Measurements from ENCODE around the gene RABGAP1L.

RABGAP1L gene

GRCh38 chr1:174991473-174991872 lies 832.2 kb downstream of the RABGAP1L start:
- no CpG with 5 or more reads among the region's 1 CpG for WGBS (ENCODE audit: insufficient coverage)
- POLR2A ChIA-PET, result no interaction called here
- Histone ChIP-seq H3K9me3 (ENCODE audit: control extremely low read depth in 1 of 5, control insufficient read depth in 4 of 5, insufficient read depth in 2 of 5, low read depth in 1 of 5, low read length in 4 of 5) (no peaks in the 10 kb centered on the region), H3K36me3 (ENCODE audit: control insufficient read depth in 4 of 4, insufficient read depth in 4 of 4, low read length in 3 of 4) (no peaks in the 10 kb centered on the region), H3K27me3 (replicated peaks in 2 of 5; ENCODE audit: control insufficient read depth in 4 of 5, insufficient read depth in 5 of 5, low read length in 4 of 5) (no peaks in the 10 kb centered on the region), H3K4me3 (ENCODE audit: control insufficient read depth in 1 of 7, extremely low read depth in 1 of 7, insufficient read depth in 4 of 7, low read depth in 2 of 7, low read length in 6 of 7) (no peak overlapping the region), H3K27ac (ENCODE audit: insufficient read depth in 1 of 2, low read depth in 1 of 2, low read length in 2 of 2, poor library complexity in 1 of 2, severe bottlenecking in 2 of 2) (no peak overlapping the region), H3K4me1 (ENCODE audit: control extremely low read depth in 1 of 4, control insufficient read depth in 4 of 4, insufficient read depth in 4 of 4, low read length in 3 of 4) (peaks cover 0 to 11% (median 2%) of the 10 kb centered on the region in 4 experiments)
- CTCF ChIA-PET, result interaction anchor here (1.0 to 2.4 kb wide), 2 partner anchors 8 to 192 kb away, joined by 4 to 7 read pairs; no protein-coding TSS in a partner anchor
- DNase-seq, result no peak

GRCh38 chr1:174995121-174995520 lies 835.8 kb downstream of the RABGAP1L start:
- DNase-seq, result no peak

GRCh38 chr1:174995916-174996315 lies 836.6 kb downstream of the RABGAP1L start:
- ChIA-PET POLR2A (interaction anchor here (1.5 kb wide), 1 partner anchor 28 kb away, joined by 3 read pairs; the partner anchor contains the start of gene MRPS14), CTCF (interaction anchor here (1.3 to 6.5 kb wide), 2 partner anchors 11 to 225 kb away, joined by 5 to 52 read pairs; no protein-coding TSS in a partner anchor)
- Histone ChIP-seq H3K36me3 (ENCODE audit: control insufficient read depth in 4 of 4, insufficient read depth in 4 of 4, low read length in 3 of 4) (no peaks in the 10 kb centered on the region), H3K27ac (ENCODE audit: insufficient read depth in 1 of 2, low read depth in 1 of 2, low read length in 2 of 2, poor library complexity in 1 of 2, severe bottlenecking in 2 of 2) (no peak overlapping the region), H3K9me3 (ENCODE audit: control extremely low read depth in 1 of 5, control insufficient read depth in 4 of 5, insufficient read depth in 2 of 5, low read depth in 1 of 5, low read length in 4 of 5) (no peaks in the 10 kb centered on the region), H3K4me3 (ENCODE audit: control insufficient read depth in 1 of 7, extremely low read depth in 1 of 7, insufficient read depth in 4 of 7, low read depth in 2 of 7, low read length in 6 of 7) (no peak overlapping the region), H3K4me1 (ENCODE audit: control extremely low read depth in 1 of 4, control insufficient read depth in 4 of 4, insufficient read depth in 4 of 4, low read length in 3 of 4) (peaks cover 8 to 24% (median 12%) of the 10 kb centered on the region in 4 experiments), H3K27me3 (replicated peaks in 2 of 5; ENCODE audit: control insufficient read depth in 4 of 5, insufficient read depth in 5 of 5, low read length in 4 of 5) (no peaks in the 10 kb centered on the region)
- WGBS (ENCODE audit: insufficient coverage), result 100% methylated on average over 1 of the region's 1 CpG
- DNase-seq, result no peak

More at GRCh38 chr1:174995121-174995520, 835.8 kb downstream of the RABGAP1L start:
- ChIA-PET CTCF (interaction anchor here (1.3 to 6.5 kb wide), 2 partner anchors 11 to 225 kb away, joined by 5 to 52 read pairs; no protein-coding TSS in a partner anchor), POLR2A (interaction anchor here (1.5 kb wide), 1 partner anchor 29 kb away, joined by 3 read pairs; the partner anchor contains the start of gene MRPS14)
- H3K27ac ChIP-seq (ENCODE audit: insufficient read depth in 1 of 2, low read depth in 1 of 2, low read length in 2 of 2, poor library complexity in 1 of 2, severe bottlenecking in 2 of 2), result no peak overlapping the region
- H3K9me3 ChIP-seq (ENCODE audit: control extremely low read depth in 1 of 5, control insufficient read depth in 4 of 5, insufficient read depth in 2 of 5, low read depth in 1 of 5, low read length in 4 of 5), result no peaks in the 10 kb centered on the region
- WGBS (ENCODE audit: insufficient coverage), result 100% methylated on average over 2 of the region's 3 CpGs
- H3K4me3 ChIP-seq (ENCODE audit: control insufficient read depth in 1 of 7, extremely low read depth in 1 of 7, insufficient read depth in 4 of 7, low read depth in 2 of 7, low read length in 6 of 7), result no peak overlapping the region
- H3K27me3 ChIP-seq (replicated peaks in 2 of 5; ENCODE audit: control insufficient read depth in 4 of 5, insufficient read depth in 5 of 5, low read length in 4 of 5), result no peaks in the 10 kb centered on the region
- H3K4me1 ChIP-seq (ENCODE audit: control extremely low read depth in 1 of 4, control insufficient read depth in 4 of 4, insufficient read depth in 4 of 4, low read length in 3 of 4), result peaks cover 5 to 19% (median 9%) of the 10 kb centered on the region in 4 experiments
- H3K36me3 ChIP-seq (ENCODE audit: control insufficient read depth in 4 of 4, insufficient read depth in 4 of 4, low read length in 3 of 4), result no peaks in the 10 kb centered on the region

- peak in 2 of 3 donors; percentile 44 to 61 for DNase-seq
- H3K4me3 ChIP-seq (ENCODE audit: control insufficient read depth in 1 of 7, extremely low read depth in 1 of 7, insufficient read depth in 4 of 7, low read depth in 2 of 7, low read length in 6 of 7), result no peak overlapping the region
- no CpG with 5 or more reads among the region's 1 CpG for WGBS (ENCODE audit: insufficient coverage)
- H3K4me1 ChIP-seq (ENCODE audit: control extremely low read depth in 1 of 4, control insufficient read depth in 4 of 4, insufficient read depth in 4 of 4, low read length in 3 of 4), result peaks cover 12 to 29% (median 17%) of the 10 kb centered on the region in 4 experiments
- H3K27ac ChIP-seq (ENCODE audit: insufficient read depth in 1 of 2, low read depth in 1 of 2, low read length in 2 of 2, poor library complexity in 1 of 2, severe bottlenecking in 2 of 2), result no peak overlapping the region
- H3K9me3 ChIP-seq (ENCODE audit: control extremely low read depth in 1 of 5, control insufficient read depth in 4 of 5, insufficient read depth in 2 of 5, low read depth in 1 of 5, low read length in 4 of 5), result no peaks in the 10 kb centered on the region
- no peaks in the 10 kb centered on the region for H3K36me3 ChIP-seq (ENCODE audit: control insufficient read depth in 4 of 4, insufficient read depth in 4 of 4, low read length in 3 of 4)
- H3K27me3 ChIP-seq (replicated peaks in 2 of 5; ENCODE audit: control insufficient read depth in 4 of 5, insufficient read depth in 5 of 5, low read length in 4 of 5), result no peaks in the 10 kb centered on the region
- POLR2A ChIA-PET, result interaction anchor here (1.5 kb wide), 1 partner anchor 27 kb away, joined by 3 read pairs; the partner anchor contains the start of gene MRPS14
- CTCF ChIA-PET, result interaction anchor here (0.6 to 6.5 kb wide), 4 partner anchors 12 to 226 kb away, joined by 3 to 52 read pairs (median 4); partner anchors contain the start of gene MRPS14
Measured at GRCh38 chr1:174996476-174996875, 837.2 kb downstream of the RABGAP1L start.

- no peaks in the 10 kb centered on the region for H3K27me3 ChIP-seq (replicated peaks in 2 of 5; ENCODE audit: control insufficient read depth in 4 of 5, insufficient read depth in 5 of 5, low read length in 4 of 5)
- peaks cover 14 to 33% (median 20%) of the 10 kb centered on the region in 4 experiments for H3K4me1 ChIP-seq (ENCODE audit: control extremely low read depth in 1 of 4, control insufficient read depth in 4 of 4, insufficient read depth in 4 of 4, low read length in 3 of 4)
- no peak overlapping the region for H3K27ac ChIP-seq (ENCODE audit: insufficient read depth in 1 of 2, low read depth in 1 of 2, low read length in 2 of 2, poor library complexity in 1 of 2, severe bottlenecking in 2 of 2)
- ChIA-PET POLR2A (no interaction called here), CTCF (interaction anchor here (0.6 to 6.5 kb wide), 6 partner anchors 13 to 228 kb away, joined by 3 to 52 read pairs (median 4); partner anchors contain the start of gene MRPS14)
- no peaks in the 10 kb centered on the region for H3K36me3 ChIP-seq (ENCODE audit: control insufficient read depth in 4 of 4, insufficient read depth in 4 of 4, low read length in 3 of 4)
- WGBS (ENCODE audit: insufficient coverage), result 96% methylated on average over 2 of the region's 3 CpGs
- H3K9me3 ChIP-seq (ENCODE audit: control extremely low read depth in 1 of 5, control insufficient read depth in 4 of 5, insufficient read depth in 2 of 5, low read depth in 1 of 5, low read length in 4 of 5), result no peaks in the 10 kb centered on the region
- no peak overlapping the region for H3K4me3 ChIP-seq (ENCODE audit: control insufficient read depth in 1 of 7, extremely low read depth in 1 of 7, insufficient read depth in 4 of 7, low read depth in 2 of 7, low read length in 6 of 7)
- DNase-seq, result no peak
Measured at GRCh38 chr1:174997041-174997440, 837.7 kb downstream of the RABGAP1L start.

DNA sequence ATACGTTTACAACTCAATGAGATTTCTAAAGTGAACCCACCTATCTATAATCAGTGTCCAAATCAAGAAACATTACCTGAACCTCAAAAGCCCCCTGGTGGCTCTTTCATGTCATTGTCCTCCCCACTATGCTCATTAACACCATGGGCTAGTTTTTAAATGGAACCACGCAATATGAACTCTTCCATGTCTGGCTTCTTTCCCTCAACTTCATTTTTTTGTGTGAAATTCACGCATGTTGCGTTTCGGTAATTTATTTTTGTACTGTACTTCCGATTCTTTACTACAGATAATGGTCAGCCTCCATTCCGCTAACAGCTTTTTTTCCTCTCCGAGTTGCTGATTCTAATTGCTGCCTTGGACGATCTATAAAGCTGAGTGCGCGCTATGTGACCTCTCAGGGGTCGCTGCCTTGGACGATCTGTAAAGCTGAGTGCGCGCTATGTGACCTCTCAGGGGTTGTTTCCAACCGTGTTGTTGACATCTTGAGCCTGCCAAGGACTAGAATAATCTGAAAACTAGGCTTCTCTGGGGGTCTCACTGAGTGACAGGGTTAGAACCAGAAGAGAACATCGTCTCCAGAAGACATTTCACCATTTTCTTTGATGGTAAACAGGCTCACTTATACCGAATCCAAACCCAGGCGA lies 839.4 kb downstream of the RABGAP1L start:
- peak overlapping the region; percentile 100 for H3K27ac ChIP-seq (ENCODE audit: insufficient read depth in 1 of 2, low read depth in 1 of 2, low read length in 2 of 2, poor library complexity in 1 of 2, severe bottlenecking in 2 of 2)
- ChIA-PET POLR2A (interaction anchor here (0.8 to 1.8 kb wide), 4 partner anchors 9 to 228 kb away, joined by 3 to 10 read pairs (median 4); partner anchors contain the start of gene MRPS14), CTCF (interaction anchor here (0.7 to 6.5 kb wide), 9 partner anchors 14 to 229 kb away, joined by 3 to 52 read pairs (median 4); partner anchors contain the start of gene MRPS14)
- peak; percentile 80 to 84 (median 84) for DNase-seq
- no peaks in the 10 kb centered on the region for H3K36me3 ChIP-seq (ENCODE audit: control insufficient read depth in 4 of 4, insufficient read depth in 4 of 4, low read length in 3 of 4)
- H3K4me3 ChIP-seq (ENCODE audit: control insufficient read depth in 1 of 7, extremely low read depth in 1 of 7, insufficient read depth in 4 of 7, low read depth in 2 of 7, low read length in 6 of 7), result peak overlapping the region; percentile 18 to 98 (median 87)
- no peaks in the 10 kb centered on the region for H3K9me3 ChIP-seq (ENCODE audit: control extremely low read depth in 1 of 5, control insufficient read depth in 4 of 5, insufficient read depth in 2 of 5, low read depth in 1 of 5, low read length in 4 of 5)
- H3K27me3 ChIP-seq (replicated peaks in 2 of 5; ENCODE audit: control insufficient read depth in 4 of 5, insufficient read depth in 5 of 5, low read length in 4 of 5), result no peaks in the 10 kb centered on the region
- 22% methylated on average over 18 of the region's 19 CpGs for WGBS (ENCODE audit: insufficient coverage)
- H3K4me1 ChIP-seq (ENCODE audit: control extremely low read depth in 1 of 4, control insufficient read depth in 4 of 4, insufficient read depth in 4 of 4, low read length in 3 of 4), result peaks cover 17 to 44% (median 23%) of the 10 kb centered on the region in 4 experiments
